GM23248 (cell line): ENCODE results near the gene FAM89B. TPM values are rescaled to one million over a fixed set of nuclear protein-coding genes. Genes with fewer than 3 reads are reported as not detected.

Source experiments
- DNase-seq: peaks from one replicate; pipeline ENCODE4 v3.0.0-alpha.2; 2015
- H2AFZ ChIP-seq: fragments of 200-600 bp; sonication (generic); 2 replicates; pipeline ENCODE4 v1.6.1; 2016; ENCODE audit warnings: antibody characterized with exemption
- H3F3A ChIP-seq: fragments of 200-600 bp; sonication (generic); 2 replicates; pipeline ENCODE4 v1.6.1; 2016; ENCODE audit warnings: mild to moderate bottlenecking, antibody characterized with exemption, mixed run types; ENCODE audit not compliant: insufficient read depth
- H3K27ac ChIP-seq: fragments of 200-600 bp; sonication (generic); 2 replicates; pipeline ENCODE4 v1.5.1; 2016; ENCODE audit warnings: mild to moderate bottlenecking
- H3K27me3 ChIP-seq: fragments of 200-600 bp; sonication (generic); replicated peaks from 2 replicates; pipeline ENCODE4 v1.6.1; 2016; ENCODE audit warnings: mild to moderate bottlenecking; ENCODE audit not compliant: insufficient read depth
- H3K36me3 ChIP-seq: fragments of 200-600 bp; sonication (generic); 2 replicates; pipeline ENCODE4 v1.6.1; 2016; ENCODE audit warnings: low read depth, mild to moderate bottlenecking
- H3K4me1 ChIP-seq: fragments of 200-600 bp; sonication (generic); 2 replicates; pipeline ENCODE4 v1.6.1; 2016; ENCODE audit warnings: mild to moderate bottlenecking; ENCODE audit not compliant: insufficient read depth
- H3K4me2 ChIP-seq: fragments of 200-600 bp; sonication (generic); one replicate; pipeline ENCODE4 v1.6.1; 2016; ENCODE audit warnings: mild to moderate bottlenecking; ENCODE audit not compliant: unreplicated experiment
- H3K4me3 ChIP-seq: fragments of 200-600 bp; sonication (generic); 2 replicates; pipeline ENCODE4 v1.5.1; 2016; ENCODE audit warnings: mild to moderate bottlenecking
- H3K79me2 ChIP-seq: fragments of 200-600 bp; sonication (generic); 2 replicates; pipeline ENCODE4 v1.6.1; 2016; ENCODE audit warnings: mild to moderate bottlenecking; ENCODE audit not compliant: insufficient read depth
- H3K9ac ChIP-seq: fragments of 200-600 bp; sonication (generic); 2 replicates; pipeline ENCODE4 v1.6.1; 2016; ENCODE audit warnings: mild to moderate bottlenecking
- H3K9me2 ChIP-seq: fragments of 200-600 bp; sonication (generic); 2 replicates; pipeline ENCODE4 v1.6.1; 2016; ENCODE audit warnings: mixed run types, mild to moderate bottlenecking, moderate library complexity; ENCODE audit not compliant: insufficient read depth
- H3K9me3 ChIP-seq: fragments of 200-600 bp; sonication (generic); one replicate; pipeline ENCODE4 v1.6.1; 2017; ENCODE audit warnings: low read depth
- H4K20me1 ChIP-seq: fragments of 200-600 bp; sonication (generic); 2 replicates; pipeline ENCODE4 v1.6.0; 2016; ENCODE audit not compliant: insufficient read depth
- EZH2 ChIP-seq: fragments of 200-600 bp; sonication (generic); IDR thresholded peaks from 2 replicates; pipeline ENCODE4 v1.6.1; 2018; ENCODE audit warnings: antibody characterized with exemption, mild to moderate bottlenecking; ENCODE audit not compliant: insufficient read depth, poor library complexity, severe bottlenecking
- EZH2phosphoT487 ChIP-seq: fragments of 200-600 bp; sonication (generic); IDR thresholded peaks from 2 replicates; pipeline ENCODE4 v1.6.1; 2018; ENCODE audit warnings: antibody characterized with exemption, moderate library complexity, mild to moderate bottlenecking, low read depth; ENCODE audit not compliant: insufficient read depth
- WGBS, 2 experiments: methylation state at CpG; one replicate each; pipeline ENCODE4 v1.1.6; 2015 to 2017; ENCODE audit warnings: low lambda C conversion rate in 2 of 2, low coverage in 1 of 2; ENCODE audit errors: missing lambda C conversion rate in 2 of 2; 5-methylcytosine and 5-hydroxymethylcytosine counted together
- in situ Hi-C: fragments of 300-500 bp; cut with MboI; formaldehyde crosslinking; loops from 2 replicates; pipeline ENCODE4 v1.15.0; 2020
- polyA plus RNA-seq: library from polyadenylated mRNA; unstranded; fragments of >200 nt; fragmentation: Nextera tagmentation; extraction: Ambion mirVana; gene quantifications from 2 replicates; pipeline ENCODE4 v1.2.1, GENCODE V29; 2016
- total RNA-seq: library from RNA; depleted of rRNA; stranded (reverse); fragments of >200 nt; shearing (Covaris generic); gene quantifications from 2 replicates; pipeline ENCODE4 v1.2.3, GENCODE V29; 2014

Gene FAM89B
- total and polyA plus RNA-seq, 2 experiments from 2014 or later = 67.0 to 73.1 TPM

- Histone ChIP-seq H3K4me2 (no peak overlapping the region), H2AFZ (no peak overlapping the region), H3K9me2 (no peaks in the 10 kb centered on the region), H3K4me1 (peaks cover 20% of the 10 kb centered on the region), H3K79me2 (peaks cover 33% of the 10 kb centered on the region), H3K9me3 (no peaks in the 10 kb centered on the region), H3K27me3 (no peaks in the 10 kb centered on the region), H3F3A (peaks cover 14% of the 10 kb centered on the region), H4K20me1 (no peaks in the 10 kb centered on the region), H3K27ac (no peak overlapping the region), H3K4me3 (no peak overlapping the region), H3K9ac (no peak overlapping the region), H3K36me3 (peaks cover 14% of the 10 kb centered on the region; the same call in 1 of the 2 replicates)
- no peak for TF ChIP-seq EZH2phosphoT487
- TF ChIP-seq EZH2 = no peak
- 82 to 86% methylated on average over 9 of the region's 9 CpGs for WGBS, 2 experiments
- no peak for DNase-seq
- in situ Hi-C loops = no loop called here
Measured at GRCh38 chr11:65552388-65552951, 19.9 kb upstream of the FAM89B start.

GRCh38 chr11:65553301-65554001, 18.9 kb upstream of the FAM89B start:
- Histone ChIP-seq H2AFZ (no peak overlapping the region), H3K27ac (no peak overlapping the region), H3K4me3 (no peak overlapping the region), H3K79me2 (peaks cover 34% of the 10 kb centered on the region), H3K4me2 (no peak overlapping the region), H3K36me3 (peaks cover 14% of the 10 kb centered on the region; the same call in 1 of the 2 replicates), H3K9ac (no peak overlapping the region), H3F3A (peaks cover 14% of the 10 kb centered on the region), H3K9me2 (no peaks in the 10 kb centered on the region), H3K4me1 (peaks cover 20% of the 10 kb centered on the region), H3K9me3 (no peaks in the 10 kb centered on the region), H3K27me3 (no peaks in the 10 kb centered on the region), H4K20me1 (no peaks in the 10 kb centered on the region)
- in situ Hi-C loops = no loop called here
- 79 to 87% methylated on average over 7 to 31 of the region's 37 CpGs for WGBS, 2 experiments
- TF ChIP-seq EZH2 (no peak), EZH2phosphoT487 (no peak)
- DNase-seq = no peak

DNA sequence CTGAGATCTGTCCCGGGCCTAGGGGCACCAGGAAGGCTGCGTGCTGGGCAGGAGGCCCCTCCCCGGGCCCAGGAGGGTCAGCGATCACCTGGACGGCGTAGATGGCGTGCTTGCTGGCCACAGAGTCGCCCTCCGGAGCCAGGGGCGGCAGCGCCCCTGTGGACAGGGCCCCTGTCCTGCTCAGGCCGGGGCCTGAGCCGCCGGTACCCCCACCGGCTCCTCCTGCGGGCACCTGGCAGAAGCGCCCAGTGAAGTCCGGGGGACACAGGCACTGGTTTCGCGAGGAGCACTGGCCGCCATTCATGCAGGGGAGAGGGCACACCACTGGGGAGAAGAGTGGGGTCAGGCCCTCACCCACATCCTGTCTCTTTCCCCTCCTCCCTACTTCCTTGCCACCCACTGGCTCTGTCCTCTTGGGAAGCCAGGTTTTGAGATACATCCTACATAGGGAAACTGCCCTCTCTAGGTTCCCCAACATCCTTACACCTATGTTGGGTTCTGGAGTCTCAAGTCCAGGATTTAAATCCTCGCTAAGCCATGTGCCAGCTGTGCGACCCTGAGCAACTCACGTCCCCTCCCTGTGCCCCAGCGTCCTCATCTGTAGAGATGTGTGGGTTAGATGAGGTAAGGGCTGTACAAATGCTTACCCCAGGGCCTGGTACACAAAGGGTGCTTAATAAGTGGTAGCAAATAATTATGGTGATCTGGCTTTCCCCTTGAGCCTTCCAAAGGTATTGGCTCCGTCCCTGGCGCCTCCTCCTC, 18.1 kb upstream of the FAM89B start:
- in situ Hi-C loops = no loop called here
- peaks cover 10% of the 10 kb centered on the region; the same call in 1 of the 2 replicates for H3K36me3 ChIP-seq
- no peaks in the 10 kb centered on the region for H3K9me2 ChIP-seq
- TF ChIP-seq EZH2phosphoT487 (no peak), EZH2 (no peak)
- peaks cover 34% of the 10 kb centered on the region for H3K79me2 ChIP-seq
- H2AFZ ChIP-seq = no peak overlapping the region
- H3K9ac ChIP-seq = no peak overlapping the region
- no peak overlapping the region for H3K4me2 ChIP-seq
- H3K9me3 ChIP-seq = no peaks in the 10 kb centered on the region
- H4K20me1 ChIP-seq = no peaks in the 10 kb centered on the region
- H3K27ac ChIP-seq = no peak overlapping the region
- peaks cover 18% of the 10 kb centered on the region for H3F3A ChIP-seq
- H3K4me3 ChIP-seq = no peak overlapping the region
- 89 to 92% methylated on average over 23 to 26 of the region's 27 CpGs for WGBS, 2 experiments
- peaks cover 27% of the 10 kb centered on the region for H3K4me1 ChIP-seq
- H3K27me3 ChIP-seq = no peaks in the 10 kb centered on the region
- DNase-seq = no peak

- DNase-seq = no peak
- Histone ChIP-seq H4K20me1 (no peaks in the 10 kb centered on the region), H3K4me2 (peak overlapping the region; percentile 50), H3F3A (peaks cover 25% of the 10 kb centered on the region), H3K4me1 (peaks cover 34% of the 10 kb centered on the region), H3K27ac (peak overlapping the region; percentile 89; the same call in 1 of the 2 replicates), H3K9me3 (no peaks in the 10 kb centered on the region), H2AFZ (no peak overlapping the region), H3K9ac (peak overlapping the region; percentile 48; the same call in 1 of the 2 replicates), H3K27me3 (no peaks in the 10 kb centered on the region), H3K36me3 (peaks cover 7% of the 10 kb centered on the region; the same call in 1 of the 2 replicates), H3K9me2 (no peaks in the 10 kb centered on the region), H3K79me2 (peaks cover 34% of the 10 kb centered on the region), H3K4me3 (0 out of 2 replicates have a peak overlapping the region, but pooled peaks have one; percentile 34)
- in situ Hi-C loops = no loop called here
- TF ChIP-seq EZH2 (no peak), EZH2phosphoT487 (no peak)
- WGBS, 2 experiments = 79 to 82% methylated on average over 4 of the region's 4 CpGs
Measured at GRCh38 chr11:65554842-65555430, 17.4 kb upstream of the FAM89B start.
